Neuron (in vitro differentiated cells): ENCODE measurements around the gene CSF3.
"Not testable (repeated sequence)": the region's sequence is repeated elsewhere in the genome, so short reads cannot be mapped to it uniquely, and the experiment has no call there.

Source experiments
- H2AFZ ChIP-seq: one replicate; pipeline ENCODE4 v1.6.1; 2013; ENCODE audit warnings: low read depth, mild to moderate bottlenecking, inconsistent platforms, low read length, moderate library complexity
- H3K27me3 ChIP-seq: one replicate; pipeline ENCODE4 v1.6.1; 2013; ENCODE audit warnings: low read length; ENCODE audit not compliant: insufficient read depth
- H3K36me3 ChIP-seq: one replicate; pipeline ENCODE4 v1.6.1; 2013; ENCODE audit warnings: low read length; ENCODE audit not compliant: insufficient read depth
- H3K4me1 ChIP-seq: one replicate; pipeline ENCODE4 v1.6.1; 2013; ENCODE audit warnings: low read length; ENCODE audit not compliant: insufficient read depth
- H3K4me3 ChIP-seq: 2 replicates; pipeline ENCODE4 v1.5.1; 2013; ENCODE audit warnings: mild to moderate bottlenecking, low read length, moderate library complexity
- H3K9me3 ChIP-seq: one replicate; pipeline ENCODE4 v1.6.1; 2013; ENCODE audit warnings: low read length

CSF3 gene

DNA sequence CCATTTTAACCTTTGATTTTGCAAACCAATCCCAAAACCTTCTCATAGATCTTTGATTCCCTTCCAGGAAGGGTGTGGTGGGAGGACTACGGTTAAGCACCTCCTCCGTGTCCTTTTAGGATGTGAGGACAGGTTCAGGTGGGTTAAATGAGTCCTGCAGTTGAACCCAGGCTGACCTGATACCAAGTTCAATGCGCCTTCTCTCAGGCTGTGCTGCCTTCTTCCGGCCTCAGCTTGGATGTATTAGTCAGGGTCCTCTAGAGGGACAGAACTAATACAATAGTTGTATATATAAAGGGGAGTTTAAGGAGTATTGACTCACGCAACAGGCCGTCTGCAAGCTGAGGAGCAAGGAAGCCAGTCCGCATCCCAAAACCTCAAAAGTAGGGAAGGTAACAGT is 10.5 kb upstream of the CSF3 start:
- Histone ChIP-seq H3K4me3 (no peak overlapping the region), H2AFZ (no peak overlapping the region), H3K36me3 (no peaks in the 10 kb centered on the region), H3K9me3 (no peaks in the 10 kb centered on the region), H3K4me1 (no peaks in the 10 kb centered on the region), H3K27me3 (no peaks in the 10 kb centered on the region)

DNA sequence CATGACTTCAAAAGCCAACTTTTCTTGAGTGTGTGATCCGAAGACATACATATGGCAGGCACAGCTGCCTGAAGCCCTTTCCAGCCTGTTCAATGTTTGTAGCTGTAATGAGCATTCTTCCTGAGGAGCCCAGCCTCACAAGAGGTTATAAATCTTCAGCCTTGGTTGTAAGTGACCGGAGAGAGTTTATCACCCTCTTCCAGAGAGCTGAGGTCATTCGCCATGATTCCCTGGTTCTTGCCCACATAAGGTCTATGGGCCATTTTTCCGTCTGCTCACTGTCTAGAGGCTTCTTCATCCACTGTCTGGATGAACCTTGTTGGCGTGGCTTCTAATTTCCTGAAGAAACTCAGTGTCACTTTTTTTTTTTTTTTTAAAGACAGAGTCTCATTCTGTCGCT is 9.7 kb upstream of the CSF3 start:
- Histone ChIP-seq H3K4me1 (no peaks in the 10 kb centered on the region), H2AFZ (no peak overlapping the region), H3K36me3 (no peaks in the 10 kb centered on the region), H3K27me3 (no peaks in the 10 kb centered on the region), H3K4me3 (no peak overlapping the region), H3K9me3 (no peaks in the 10 kb centered on the region)

DNA sequence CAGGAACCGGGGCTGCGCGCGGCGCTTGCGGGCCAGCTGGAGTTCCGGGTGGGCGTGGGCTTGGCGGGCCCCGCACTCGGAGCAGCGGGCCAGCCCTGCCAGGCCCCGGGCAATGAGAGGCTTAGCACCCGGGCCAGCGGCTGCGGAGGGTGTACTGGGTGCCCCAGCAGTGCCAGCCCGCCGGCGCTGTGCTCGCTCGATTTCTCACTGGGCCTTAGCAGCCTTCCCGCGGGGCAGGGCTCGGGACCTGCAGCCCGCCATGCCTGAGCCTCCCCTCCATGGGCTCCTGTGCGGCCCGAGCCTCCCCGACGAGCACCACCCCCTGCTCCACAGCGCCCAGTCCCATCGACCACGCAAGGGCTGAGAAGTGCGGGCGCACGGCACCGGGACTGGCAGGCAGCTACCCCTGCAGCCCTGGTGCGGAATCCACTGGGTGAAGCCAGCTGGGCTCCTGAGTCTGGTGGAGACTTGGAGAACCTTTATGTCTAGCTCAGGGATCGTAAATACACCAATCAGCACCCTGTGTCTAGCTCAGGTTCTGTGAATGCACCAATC is 4.2 kb upstream of the CSF3 start:
- H3K27me3 ChIP-seq, H3K36me3 ChIP-seq, H3K4me1 ChIP-seq, H2AFZ ChIP-seq, H3K9me3 ChIP-seq, H3K4me3 ChIP-seq: not testable (repeated sequence)

DNA sequence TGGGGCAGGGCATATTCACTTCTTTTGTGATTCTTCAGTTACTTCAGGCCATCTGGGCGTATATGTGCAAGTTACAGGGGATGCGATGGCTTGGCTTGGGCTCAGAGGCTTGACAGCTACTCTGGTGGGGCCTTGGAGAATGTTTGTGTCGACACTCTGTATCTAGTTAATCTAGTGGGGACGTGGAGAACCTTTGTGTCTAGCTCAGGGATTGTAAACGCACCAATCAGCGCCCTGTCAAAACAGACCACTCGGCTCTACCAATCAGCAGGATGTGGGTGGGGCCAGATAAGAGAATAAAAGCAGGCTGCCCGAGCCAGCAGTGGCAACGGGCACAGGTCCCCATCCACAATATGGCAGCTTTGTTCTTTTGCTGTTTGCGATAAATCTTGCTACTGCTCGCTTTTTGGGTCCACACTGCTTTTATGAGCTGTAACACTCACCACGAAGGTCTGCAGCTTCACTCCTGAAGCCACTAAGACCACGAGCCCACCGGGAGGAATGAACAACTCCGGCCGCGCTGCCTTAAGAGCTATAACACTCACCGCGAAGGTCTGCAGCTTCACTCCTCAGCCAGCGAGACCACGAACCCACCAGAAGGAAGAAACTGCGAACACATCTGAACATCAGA is 3.1 kb upstream of the CSF3 start:
- not testable (repeated sequence) for H3K36me3 ChIP-seq, H3K4me1 ChIP-seq, H2AFZ ChIP-seq, H3K4me3 ChIP-seq, H3K27me3 ChIP-seq, H3K9me3 ChIP-seq

DNA sequence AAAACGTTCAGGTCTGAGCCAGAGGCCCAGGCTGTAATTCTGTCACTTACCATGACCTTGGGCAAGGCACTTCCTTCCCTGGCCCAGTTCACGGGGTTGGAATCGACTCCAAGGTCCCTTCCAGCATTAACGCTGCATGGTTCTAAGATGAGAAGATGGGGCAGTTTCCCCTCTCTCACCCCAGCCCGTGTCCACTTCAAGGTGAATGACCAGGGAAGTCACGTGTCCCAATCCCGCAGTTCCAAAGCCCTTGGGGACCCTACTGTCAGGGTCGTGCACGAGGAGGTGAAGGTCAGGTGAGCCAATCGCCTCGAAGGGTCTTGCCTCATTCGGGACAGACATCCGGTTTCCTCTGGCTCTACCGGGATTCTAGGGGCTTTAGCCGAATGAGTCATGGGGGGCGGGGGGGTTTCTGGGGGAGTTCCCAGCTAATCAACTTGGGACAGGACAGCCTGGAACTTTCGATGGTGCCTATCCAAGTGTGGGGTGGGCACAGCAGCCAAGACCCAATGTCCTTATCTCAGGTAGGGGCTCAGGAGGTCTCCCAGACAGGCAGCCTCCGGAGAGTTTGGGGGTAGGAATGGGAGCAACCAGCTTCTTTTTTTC is 762 bp upstream of the CSF3 start:
- Histone ChIP-seq H3K36me3 (peaks cover 8% of the 10 kb centered on the region), H3K9me3 (no peaks in the 10 kb centered on the region), H3K4me1 (peaks cover 5% of the 10 kb centered on the region), H3K4me3 (no peak overlapping the region), H2AFZ (no peak overlapping the region), H3K27me3 (no peaks in the 10 kb centered on the region)

DNA sequence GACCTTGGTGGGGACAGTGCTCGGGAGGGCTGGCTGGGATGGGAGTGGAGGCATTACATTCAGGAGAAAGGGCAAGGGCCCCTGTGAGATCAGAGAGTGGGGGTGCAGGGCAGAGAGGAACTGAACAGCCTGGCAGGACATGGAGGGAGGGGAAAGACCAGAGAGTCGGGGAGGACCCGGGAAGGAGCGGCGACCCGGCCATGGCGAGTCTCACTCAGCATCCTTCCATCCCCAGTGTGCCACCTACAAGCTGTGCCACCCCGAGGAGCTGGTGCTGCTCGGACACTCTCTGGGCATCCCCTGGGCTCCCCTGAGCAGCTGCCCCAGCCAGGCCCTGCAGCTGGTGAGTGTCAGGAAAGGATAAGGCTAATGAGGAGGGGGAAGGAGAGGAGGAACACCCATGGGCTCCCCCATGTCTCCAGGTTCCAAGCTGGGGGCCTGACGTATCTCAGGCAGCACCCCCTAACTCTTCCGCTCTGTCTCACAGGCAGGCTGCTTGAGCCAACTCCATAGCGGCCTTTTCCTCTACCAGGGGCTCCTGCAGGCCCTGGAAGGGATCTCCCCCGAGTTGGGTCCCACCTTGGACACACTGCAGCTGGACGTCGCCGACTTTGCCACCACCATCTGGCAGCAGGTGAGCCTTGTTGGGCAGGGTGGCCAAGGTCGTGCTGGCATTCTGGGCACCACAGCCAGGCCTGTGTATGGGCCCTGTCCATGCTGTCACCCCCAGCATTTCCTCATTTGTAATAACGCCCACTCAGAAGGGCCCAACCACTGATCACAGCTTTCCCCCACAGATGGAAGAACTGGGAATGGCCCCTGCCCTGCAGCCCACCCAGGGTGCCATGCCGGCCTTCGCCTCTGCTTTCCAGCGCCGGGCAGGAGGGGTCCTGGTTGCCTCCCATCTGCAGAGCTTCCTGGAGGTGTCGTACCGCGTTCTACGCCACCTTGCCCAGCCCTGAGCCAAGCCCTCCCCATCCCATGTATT is 1.1 kb downstream of the CSF3 start:
- no peaks in the 10 kb centered on the region for H3K9me3 ChIP-seq

DNA sequence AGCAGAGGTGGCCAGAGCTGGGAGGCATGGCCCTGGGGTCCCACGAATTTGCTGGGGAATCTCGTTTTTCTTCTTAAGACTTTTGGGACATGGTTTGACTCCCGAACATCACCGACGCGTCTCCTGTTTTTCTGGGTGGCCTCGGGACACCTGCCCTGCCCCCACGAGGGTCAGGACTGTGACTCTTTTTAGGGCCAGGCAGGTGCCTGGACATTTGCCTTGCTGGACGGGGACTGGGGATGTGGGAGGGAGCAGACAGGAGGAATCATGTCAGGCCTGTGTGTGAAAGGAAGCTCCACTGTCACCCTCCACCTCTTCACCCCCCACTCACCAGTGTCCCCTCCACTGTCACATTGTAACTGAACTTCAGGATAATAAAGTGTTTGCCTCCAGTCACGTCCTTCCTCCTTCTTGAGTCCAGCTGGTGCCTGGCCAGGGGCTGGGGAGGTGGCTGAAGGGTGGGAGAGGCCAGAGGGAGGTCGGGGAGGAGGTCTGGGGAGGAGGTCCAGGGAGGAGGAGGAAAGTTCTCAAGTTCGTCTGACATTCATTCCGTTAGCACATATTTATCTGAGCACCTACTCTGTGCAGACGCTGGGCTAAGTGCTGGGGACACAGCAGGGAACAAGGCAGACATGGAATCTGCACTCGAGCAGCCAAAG is 2.3 kb downstream of the CSF3 start:
- Histone ChIP-seq H3K4me3 (no peak overlapping the region), H3K27me3 (no peaks in the 10 kb centered on the region), H2AFZ (no peak overlapping the region), H3K9me3 (no peaks in the 10 kb centered on the region), H3K36me3 (peaks cover 34% of the 10 kb centered on the region), H3K4me1 (peaks cover 5% of the 10 kb centered on the region)

More for the DNA sequence above, 1.1 kb downstream of the CSF3 start:
- Histone ChIP-seq H2AFZ (no peak overlapping the region), H3K4me1 (peaks cover 5% of the 10 kb centered on the region), H3K4me3 (no peak overlapping the region), H3K27me3 (no peaks in the 10 kb centered on the region), H3K36me3 (peaks cover 22% of the 10 kb centered on the region)

DNA sequence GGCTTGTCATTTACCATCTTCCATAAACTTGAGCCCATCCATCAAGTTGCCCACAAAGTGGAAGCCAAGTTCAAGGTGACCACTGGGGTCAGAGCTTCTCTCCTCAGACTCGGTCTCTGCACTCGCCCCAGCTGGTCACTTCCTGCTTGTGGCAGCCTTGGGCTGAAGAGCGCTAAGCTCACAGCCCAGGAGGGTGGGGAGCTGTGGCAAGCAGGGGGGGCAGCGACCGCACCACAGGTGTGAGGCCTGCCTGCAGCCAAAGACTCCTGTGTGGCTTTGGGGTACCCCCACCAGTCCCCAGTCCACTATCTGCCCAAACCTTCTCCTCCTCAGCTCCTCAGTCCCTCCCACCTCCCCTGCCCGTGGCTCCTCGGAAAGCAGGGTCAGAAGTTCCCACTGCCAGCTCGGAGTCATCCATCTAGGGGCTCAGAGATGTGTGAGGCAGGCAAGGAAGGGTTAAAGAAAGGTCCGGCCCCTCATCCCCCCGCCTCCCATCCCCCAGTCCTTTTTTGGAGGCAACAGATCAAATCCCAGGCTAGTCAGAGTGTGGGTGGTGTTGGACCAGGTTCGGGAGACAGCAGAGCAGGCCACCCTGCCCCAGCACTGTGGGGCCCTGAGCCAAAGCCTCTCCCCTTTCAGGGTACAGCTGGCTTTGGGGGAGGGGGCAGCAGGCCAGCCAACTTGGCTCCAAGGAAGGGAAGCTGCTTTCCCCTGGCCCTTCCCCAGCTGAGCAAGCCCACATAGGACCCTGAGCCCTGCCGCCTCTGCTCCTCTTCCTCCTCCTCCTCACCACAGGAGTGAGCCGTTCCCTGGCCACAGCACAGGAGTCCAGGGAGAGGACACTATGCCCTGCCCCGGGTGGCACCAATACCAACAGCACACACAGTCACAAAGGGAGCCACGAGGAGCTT is 3.2 kb downstream of the CSF3 start:
- H3K36me3 ChIP-seq = peaks cover 41% of the 10 kb centered on the region
- H3K4me1 ChIP-seq = peaks cover 5% of the 10 kb centered on the region
- H3K4me3 ChIP-seq = no peak overlapping the region
- H3K9me3 ChIP-seq = no peaks in the 10 kb centered on the region
- no peak overlapping the region for H2AFZ ChIP-seq
- no peaks in the 10 kb centered on the region for H3K27me3 ChIP-seq

DNA sequence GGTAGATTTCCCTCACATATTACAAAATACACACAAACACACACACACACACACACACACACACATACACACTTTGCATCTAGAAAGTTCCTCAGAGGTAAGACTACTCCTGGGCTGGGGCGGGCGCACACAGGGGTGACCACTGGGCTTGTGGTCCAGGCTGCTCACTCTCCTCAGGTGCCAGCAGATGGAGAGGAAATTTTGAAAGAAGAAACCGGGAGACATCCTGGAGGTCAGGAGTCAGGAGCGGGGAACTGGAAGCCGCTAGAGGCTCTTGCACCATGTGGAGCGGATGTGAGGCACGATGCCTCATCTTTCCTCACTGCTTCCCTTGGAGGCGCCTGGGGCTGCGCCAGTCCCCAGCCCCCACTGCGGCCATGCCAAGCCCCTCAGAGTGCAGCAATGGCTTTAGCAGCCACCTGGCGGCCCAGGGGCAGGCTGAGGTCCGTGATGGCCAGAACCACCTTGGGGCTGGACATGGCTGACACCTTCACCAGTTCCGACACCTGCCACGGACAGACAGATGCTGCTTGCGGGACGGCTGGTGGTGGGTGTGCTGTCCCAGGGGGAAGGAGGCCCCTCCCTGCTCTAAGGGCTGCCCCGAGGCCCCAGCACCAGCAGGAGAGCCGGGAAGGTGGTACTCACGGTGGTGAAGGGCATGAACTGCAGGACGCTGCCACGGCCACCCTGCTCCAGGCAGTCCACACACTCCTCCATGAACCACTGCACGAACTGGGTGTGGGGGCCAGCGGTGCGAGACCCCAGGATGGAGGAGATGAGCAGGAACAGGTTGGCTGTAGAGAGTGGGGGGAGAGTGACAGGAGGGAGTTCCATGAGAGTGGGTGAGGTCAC is 4.1 kb downstream of the CSF3 start:
- Histone ChIP-seq H3K36me3 (peaks cover 41% of the 10 kb centered on the region), H3K27me3 (no peaks in the 10 kb centered on the region), H3K4me1 (peaks cover 5% of the 10 kb centered on the region), H2AFZ (no peak overlapping the region), H3K9me3 (no peaks in the 10 kb centered on the region), H3K4me3 (no peak overlapping the region)

DNA sequence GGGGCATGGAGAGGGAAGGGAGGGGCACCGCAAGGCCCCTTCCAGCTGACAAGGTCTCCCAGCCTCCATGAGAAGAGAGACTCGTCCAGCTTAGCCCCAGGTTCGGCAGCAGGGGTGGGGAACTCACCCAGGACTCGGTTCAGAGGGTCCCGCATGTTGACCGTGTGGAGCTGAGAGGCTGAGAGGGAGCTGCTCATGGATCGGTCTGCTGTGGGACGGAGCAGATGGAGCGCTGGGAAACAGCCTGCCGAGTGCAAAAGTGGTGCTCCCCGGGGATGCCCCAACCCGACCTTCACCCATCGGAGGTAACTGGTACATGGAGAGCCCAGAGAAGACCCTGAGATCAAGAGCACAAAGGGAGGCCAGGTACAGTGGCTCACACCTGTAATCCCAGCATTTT is 4.9 kb downstream of the CSF3 start:
- H3K36me3 ChIP-seq = peaks cover 45% of the 10 kb centered on the region
- no peaks in the 10 kb centered on the region for H3K27me3 ChIP-seq

DNA sequence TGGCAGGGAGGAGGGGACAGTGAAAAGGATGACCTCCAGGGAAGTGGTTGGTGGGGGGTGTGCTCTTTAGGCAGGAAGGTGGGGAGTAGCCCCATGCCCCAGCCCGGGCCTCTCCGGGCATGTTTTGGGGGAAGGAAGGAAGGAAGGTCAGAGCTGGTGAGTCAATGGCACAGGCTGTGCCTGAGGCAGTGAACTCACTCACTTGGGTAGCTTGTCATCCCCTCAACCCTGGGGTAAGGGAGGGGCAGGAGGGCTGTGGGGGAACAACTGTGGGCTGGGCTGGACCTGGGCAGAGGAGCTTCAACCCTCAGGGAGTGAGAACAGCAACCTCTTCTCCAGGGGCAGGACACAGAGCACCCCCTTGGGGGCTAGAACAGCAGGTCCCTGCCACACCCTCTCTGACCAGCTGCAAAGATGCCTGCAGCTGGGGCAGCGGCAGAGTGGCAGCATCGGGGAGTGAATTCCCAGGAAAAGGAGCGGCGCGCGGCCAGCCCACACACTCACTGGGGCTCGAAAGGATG is 6.3 kb downstream of the CSF3 start:
- peaks cover 59% of the 10 kb centered on the region for H3K36me3 ChIP-seq
- no peak overlapping the region for H2AFZ ChIP-seq
- H3K9me3 ChIP-seq = no peaks in the 10 kb centered on the region
- no peaks in the 10 kb centered on the region for H3K4me1 ChIP-seq
- no peaks in the 10 kb centered on the region for H3K27me3 ChIP-seq
- H3K4me3 ChIP-seq = no peak overlapping the region

More for the DNA sequence above, 4.9 kb downstream of the CSF3 start:
- Histone ChIP-seq H3K4me3 (no peak overlapping the region), H3K4me1 (peaks cover under 1% of the 10 kb centered on the region), H3K9me3 (no peaks in the 10 kb centered on the region), H2AFZ (no peak overlapping the region)
